Retina (tissue), 1 donor: Measurements from ENCODE around the gene PLCB2.
A peak's percentile ranks its signal among the peaks of the same experiment; 100 is the strongest.

Experiments
- DNase-seq: peaks from one replicate; pipeline ENCODE4 v3.0.0-alpha.2; 2016

Gene PLCB2

GRCh38 chr15:40307421-40308211, at the start of gene PLCB2:
Gene PLCB2 (minus strand): TSS chr15:40307935. CDS start chr15:40307672, 263 bp downstream.
- DNase-seq: no peak

- no peak for DNase-seq
Measured at GRCh38 chr15:40357246-40357645, 49.5 kb upstream of the PLCB2 start.

GRCh38 chr15:40355976-40356585, 48.3 kb upstream of the PLCB2 start:
- no peak for DNase-seq

- DNase-seq: peak; percentile 68
Measured at GRCh38 chr15:40354408-40355171, 46.9 kb upstream of the PLCB2 start.

- no peak for DNase-seq
Measured at GRCh38 chr15:40353697-40354096, 46.0 kb upstream of the PLCB2 start.

GRCh38 chr15:40352281-40352901, 44.7 kb upstream of the PLCB2 start:
- no peak for DNase-seq

- DNase-seq: no peak
Measured at GRCh38 chr15:40349163-40349562, 41.4 kb upstream of the PLCB2 start.

- DNase-seq: no peak
Measured at GRCh38 chr15:40348474-40348870, 40.7 kb upstream of the PLCB2 start.

- DNase-seq: no peak
Measured at GRCh38 chr15:40347559-40348473, 40.1 kb upstream of the PLCB2 start.

GRCh38 chr15:40346579-40347558, 39.1 kb upstream of the PLCB2 start:
- no peak for DNase-seq

GRCh38 chr15:40345867-40346578, 38.3 kb upstream of the PLCB2 start:
- no peak for DNase-seq

GRCh38 chr15:40345225-40345866, 37.6 kb upstream of the PLCB2 start:
- DNase-seq: no peak

GRCh38 chr15:40344631-40345120, 36.9 kb upstream of the PLCB2 start:
- DNase-seq: peak; percentile 71

GRCh38 chr15:40344217-40344616, 36.5 kb upstream of the PLCB2 start:
- no peak for DNase-seq

GRCh38 chr15:40343512-40343911, 35.8 kb upstream of the PLCB2 start:
- no peak for DNase-seq

- DNase-seq: no peak
Measured at GRCh38 chr15:40342416-40343320, 34.9 kb upstream of the PLCB2 start.

GRCh38 chr15:40340740-40341400, 33.1 kb upstream of the PLCB2 start, which contains the start of gene CCDC9B:
Gene CCDC9B (minus strand): TSS chr15:40340939. CDS start chr15:40340819, 120 bp downstream.
- peak; percentile 72 for DNase-seq
